Osteoblast (primary cell): ENCODE results near the gene KLF9. TPM values are rescaled to one million over a fixed set of nuclear protein-coding genes. Genes with fewer than 3 reads are reported as not detected.

Experiments
- DNase-seq: peaks from one replicate; pipeline ENCODE4 v3.0.0; 2011; ENCODE audit warnings: low spot score, mixed read lengths; ENCODE audit not compliant: insufficient read length; ENCODE audit errors: missing footprints
- H2AFZ ChIP-seq: 2 replicates; pipeline ENCODE4 v1.6.0; 2011; ENCODE audit warnings: mild to moderate bottlenecking, low read length
- H3K27ac ChIP-seq: 2 replicates; pipeline ENCODE4 v1.5.1; 2011; ENCODE audit warnings: mild to moderate bottlenecking, low read depth, low read length, moderate library complexity
- H3K27me3 ChIP-seq: 2 replicates; pipeline ENCODE4 v1.6.0; 2012; ENCODE audit warnings: mild to moderate bottlenecking, control low read depth, inconsistent platforms, low read length, moderate library complexity; ENCODE audit not compliant: insufficient read depth
- H3K36me3 ChIP-seq: 2 replicates; pipeline ENCODE4 v1.5.1; 2011; ENCODE audit warnings: mild to moderate bottlenecking, low read length, control low read depth, moderate library complexity; ENCODE audit not compliant: insufficient read depth
- H3K4me1 ChIP-seq: 2 replicates; pipeline ENCODE4 v1.5.1; 2011; ENCODE audit warnings: mild to moderate bottlenecking, low read length, control low read depth, moderate library complexity; ENCODE audit not compliant: insufficient read depth
- H3K4me2 ChIP-seq: 2 replicates; pipeline ENCODE4 v1.6.0; 2011; ENCODE audit warnings: mild to moderate bottlenecking, low read length; ENCODE audit not compliant: insufficient read depth
- H3K4me3 ChIP-seq: fragments of 200-600 bp; sonication (generic); 3 replicates; pipeline ENCODE4 v1.5.1; 2012; ENCODE audit warnings: mild to moderate bottlenecking, low read length, inconsistent platforms; ENCODE audit not compliant: insufficient read depth
- H3K79me2 ChIP-seq: 2 replicates; pipeline ENCODE4 v1.6.0; 2012; ENCODE audit warnings: mild to moderate bottlenecking, low read length, control low read depth, inconsistent platforms; ENCODE audit not compliant: insufficient read depth
- H3K9me3 ChIP-seq: 2 replicates; pipeline ENCODE4 v1.5.1; 2011; ENCODE audit warnings: low read depth, low read length, control low read depth
- H4K20me1 ChIP-seq: 2 replicates; pipeline ENCODE4 v1.6.0; 2012; ENCODE audit warnings: mild to moderate bottlenecking, low read length, control low read depth; ENCODE audit not compliant: insufficient read depth
- CTCF ChIP-seq: IDR thresholded peaks from 2 replicates; pipeline ENCODE4 v1.5.1; 2011; ENCODE audit warnings: mild to moderate bottlenecking, low read depth, low read length, moderate library complexity; ENCODE audit errors: extremely low read depth
- total RNA-seq: library from RNA; depleted of rRNA; stranded (reverse); fragments of >200 nt; gene quantifications from 2 replicates; pipeline ENCODE4 v1.2.3, GENCODE V29; 2012

The KLF9 gene
- total RNA-seq, 1 donor, result 51.8 TPM

- Histone ChIP-seq H2AFZ (no peak overlapping the region), H3K4me2 (no peak overlapping the region), H3K4me1 (no peaks in the 10 kb centered on the region), H3K4me3 (no peak overlapping the region), H3K79me2 (no peaks in the 10 kb centered on the region), H3K27me3 (no peaks in the 10 kb centered on the region), H3K27ac (no peak overlapping the region), H4K20me1 (no peaks in the 10 kb centered on the region), H3K36me3 (no peaks in the 10 kb centered on the region), H3K9me3 (no peaks in the 10 kb centered on the region)
- no peak for DNase-seq
- no peak for TF ChIP-seq CTCF
These were observed 15.4 kb upstream of the KLF9 start for GRCh38 chr9:70429899-70430298.

- Histone ChIP-seq H4K20me1 (no peaks in the 10 kb centered on the region), H3K79me2 (no peaks in the 10 kb centered on the region), H3K4me2 (no peak overlapping the region), H3K4me1 (no peaks in the 10 kb centered on the region), H3K36me3 (no peaks in the 10 kb centered on the region), H3K4me3 (no peak overlapping the region), H3K9me3 (no peaks in the 10 kb centered on the region), H2AFZ (no peak overlapping the region), H3K27me3 (no peaks in the 10 kb centered on the region), H3K27ac (no peak overlapping the region)
- DNase-seq, result no peak
- no peak for TF ChIP-seq CTCF
These were observed 14.3 kb upstream of the KLF9 start for GRCh38 chr9:70428781-70429180.

GRCh38 chr9:70427161-70427945, 12.9 kb upstream of the KLF9 start:
- no peak overlapping the region for H3K27ac ChIP-seq
- H3K9me3 ChIP-seq, result no peaks in the 10 kb centered on the region
- no peaks in the 10 kb centered on the region for H3K4me1 ChIP-seq
- H3K36me3 ChIP-seq, result no peaks in the 10 kb centered on the region
- no peak overlapping the region for H3K4me3 ChIP-seq
- no peak for DNase-seq
- H3K79me2 ChIP-seq, result no peaks in the 10 kb centered on the region
- H2AFZ ChIP-seq, result no peak overlapping the region
- no peaks in the 10 kb centered on the region for H4K20me1 ChIP-seq
- H3K27me3 ChIP-seq, result no peaks in the 10 kb centered on the region
- no peak overlapping the region for H3K4me2 ChIP-seq
- TF ChIP-seq CTCF, result no peak

GRCh38 chr9:70425192-70425591, 10.7 kb upstream of the KLF9 start:
- no peak overlapping the region for H3K27ac ChIP-seq
- no peak for TF ChIP-seq CTCF
- no peak overlapping the region for H3K4me3 ChIP-seq
- no peak for DNase-seq
- H4K20me1 ChIP-seq, result no peaks in the 10 kb centered on the region
- H3K36me3 ChIP-seq, result no peaks in the 10 kb centered on the region
- no peak overlapping the region for H3K4me2 ChIP-seq
- H3K9me3 ChIP-seq, result no peaks in the 10 kb centered on the region
- H2AFZ ChIP-seq, result no peak overlapping the region
- H3K27me3 ChIP-seq, result no peaks in the 10 kb centered on the region
- H3K4me1 ChIP-seq, result peaks cover 19% of the 10 kb centered on the region
- no peaks in the 10 kb centered on the region for H3K79me2 ChIP-seq
